CD14-positive monocyte (primary cell): ENCODE measurements around the gene MATK. TPM values are rescaled to one million over a fixed set of nuclear protein-coding genes. Genes with fewer than 3 reads are reported as not detected.
A peak's percentile ranks its signal among the peaks of the same experiment; 100 is the strongest.

Experiments
- DNase-seq, 3 donors: peaks; one replicate each; pipeline ENCODE4 v3.0.0-alpha.2; 2011 to 2022
- H2AFZ ChIP-seq: 2 replicates; pipeline ENCODE4 v1.6.0; 2012; ENCODE audit warnings: mild to moderate bottlenecking, low read depth, low read length, inconsistent platforms; ENCODE audit not compliant: insufficient read depth, poor library complexity, severe bottlenecking
- H3K27ac ChIP-seq, 2 donors: 1 replicate in 1 of 2; 2 replicates in 1 of 2; pipeline ENCODE4 v1.5.1; 2012 to 2013; ENCODE audit warnings: low read length in 2 of 2, control low read depth in 1 of 2, inconsistent platforms in 1 of 2, low read depth in 1 of 2, mild to moderate bottlenecking in 1 of 2
- H3K27me3 ChIP-seq, 2 donors: one replicate each; pipeline versions ENCODE4 v1.6.0 to v1.6.1; 2011 to 2013; ENCODE audit warnings: low read length in 2 of 2; ENCODE audit not compliant: control insufficient read depth in 2 of 2, insufficient read depth in 2 of 2
- H3K36me3 ChIP-seq, 2 donors: replicated peaks in 1 of 2; 1 replicate in 1 of 2; 2 replicates in 1 of 2; pipeline versions ENCODE4 v1.5.1 to v1.6.1; 2012 to 2013; ENCODE audit warnings: low read length in 2 of 2, control low read depth in 1 of 2, inconsistent platforms in 1 of 2, mild to moderate bottlenecking in 1 of 2; ENCODE audit not compliant: insufficient read depth in 2 of 2, control insufficient read depth in 1 of 2
- H3K4me1 ChIP-seq, 2 donors: 1 replicate in 1 of 2; 2 replicates in 1 of 2; pipeline versions ENCODE4 v1.5.1 to v1.6.1; 2012 to 2013; ENCODE audit warnings: low read length in 2 of 2, control low read depth in 1 of 2, inconsistent platforms in 1 of 2, mild to moderate bottlenecking in 1 of 2, moderate library complexity in 1 of 2; ENCODE audit not compliant: insufficient read depth in 2 of 2, control insufficient read depth in 1 of 2
- H3K4me2 ChIP-seq: replicated peaks from 2 replicates; pipeline ENCODE3; 2012; ENCODE audit warnings: low read length, moderate library complexity, mild to moderate bottlenecking; ENCODE audit not compliant: poor library complexity, severe bottlenecking; ENCODE audit errors: extremely low read depth
- H3K4me3 ChIP-seq, 3 experiments: fragments of 200-600 bp in 1 of 3; sonication (generic) in 1 of 3; replicated peaks in 1 of 3; 1 replicate in 2 of 3; 2 replicates in 1 of 3; pipeline ENCODE4 v1.5.1; 2011 to 2013; ENCODE audit warnings: low read length in 3 of 3, mild to moderate bottlenecking in 3 of 3, control low read depth in 2 of 3, low read depth in 2 of 3, inconsistent platforms in 1 of 3, moderate library complexity in 1 of 3
- H3K79me2 ChIP-seq: 2 replicates; pipeline ENCODE4 v1.6.0; 2012; ENCODE audit warnings: mild to moderate bottlenecking, control low read depth, inconsistent platforms, low read length, moderate library complexity; ENCODE audit not compliant: insufficient read depth
- H3K9ac ChIP-seq: 2 replicates; pipeline ENCODE4 v1.6.0; 2017; ENCODE audit warnings: low read length, mild to moderate bottlenecking; ENCODE audit not compliant: insufficient read depth, poor library complexity, severe bottlenecking
- H3K9me3 ChIP-seq, 2 donors: replicated peaks in 1 of 2; 1 replicate in 1 of 2; 2 replicates in 1 of 2; pipeline versions ENCODE4 v1.5.1 to v1.6.1; 2012 to 2013; ENCODE audit warnings: low read length in 2 of 2, control low read depth in 1 of 2; ENCODE audit not compliant: control insufficient read depth in 1 of 2, insufficient read depth in 1 of 2
- H4K20me1 ChIP-seq: 2 replicates; pipeline ENCODE4 v1.6.0; 2012; ENCODE audit warnings: mild to moderate bottlenecking, low read length, control low read depth, moderate library complexity; ENCODE audit not compliant: insufficient read depth
- H3K27ac Mint-ChIP-seq, 7 donors: one replicate each; pipeline ENCODE4 v1.8.0; 2020; ENCODE audit warnings: mild to moderate bottlenecking in 7 of 7, mixed read lengths in 7 of 7, moderate library complexity in 6 of 7, inconsistent platforms in 2 of 7
- H3K27me3 Mint-ChIP-seq, 3 donors: one replicate each; pipeline ENCODE4 v1.8.0; 2021 to 2022; ENCODE audit warnings: low read depth in 3 of 3, mild to moderate bottlenecking in 3 of 3, mixed read lengths in 3 of 3, moderate library complexity in 3 of 3, inconsistent platforms in 1 of 3
- H3K36me3 Mint-ChIP-seq, 2 donors: one replicate each; pipeline ENCODE4 v1.8.0; 2020; ENCODE audit warnings: mixed read lengths in 2 of 2, inconsistent platforms in 1 of 2, mild to moderate bottlenecking in 1 of 2
- H3K4me1 Mint-ChIP-seq: one replicate; pipeline ENCODE4 v1.8.0; 2020; ENCODE audit warnings: mild to moderate bottlenecking, mixed read lengths
- H3K4me3 Mint-ChIP-seq, 2 donors: one replicate each; pipeline ENCODE4 v1.8.0; 2020; ENCODE audit warnings: mild to moderate bottlenecking in 2 of 2, mixed read lengths in 2 of 2, moderate library complexity in 1 of 2
- H3K9me3 Mint-ChIP-seq, 7 donors: one replicate each; pipeline ENCODE4 v1.8.0; 2020 to 2022; ENCODE audit warnings: mixed read lengths in 7 of 7, mild to moderate bottlenecking in 6 of 7, moderate library complexity in 6 of 7, inconsistent platforms in 2 of 7
- WGBS: methylation state at CpG from one replicate; pipeline ENCODE4 v1.1.5; 2013; ENCODE audit warnings: missing lambda C conversion rate; ENCODE audit not compliant: insufficient coverage; 5-methylcytosine and 5-hydroxymethylcytosine counted together
- intact Hi-C, 2 donors: fragments of 100-400 bp; cut with micrococcal nuclease; formaldehyde crosslinking; loops; one replicate each; pipeline versions ENCODE4 v1.15.0 to v1.15.1; 2023
- polyA plus RNA-seq, 3 donors: library from polyadenylated mRNA; depleted of rRNA in 1 of 3; unstranded in 2 of 3; stranded (reverse) in 1 of 3; fragments of 300-500 nt in 2 of 3; fragments of >200 nt in 1 of 3; fragmentation: Illumina TruSeq in 2 of 3; gene quantifications; 1 replicate in 2 of 3; 2 replicates in 1 of 3; pipeline ENCODE4 v1.2.3, GENCODE V29; 2012 to 2021
- TF ChIP-seq, protein P1 (sequence below): fragments of 200-600 bp; IDR thresholded peaks from one replicate; pipeline ENCODE4 v1.8.0; 2022; ENCODE audit warnings: antibody characterized with exemption, mild to moderate bottlenecking

Gene MATK
- polyA plus RNA-seq, 3 donors: 0.20 to 0.44 (median 0.35) TPM

DNA sequence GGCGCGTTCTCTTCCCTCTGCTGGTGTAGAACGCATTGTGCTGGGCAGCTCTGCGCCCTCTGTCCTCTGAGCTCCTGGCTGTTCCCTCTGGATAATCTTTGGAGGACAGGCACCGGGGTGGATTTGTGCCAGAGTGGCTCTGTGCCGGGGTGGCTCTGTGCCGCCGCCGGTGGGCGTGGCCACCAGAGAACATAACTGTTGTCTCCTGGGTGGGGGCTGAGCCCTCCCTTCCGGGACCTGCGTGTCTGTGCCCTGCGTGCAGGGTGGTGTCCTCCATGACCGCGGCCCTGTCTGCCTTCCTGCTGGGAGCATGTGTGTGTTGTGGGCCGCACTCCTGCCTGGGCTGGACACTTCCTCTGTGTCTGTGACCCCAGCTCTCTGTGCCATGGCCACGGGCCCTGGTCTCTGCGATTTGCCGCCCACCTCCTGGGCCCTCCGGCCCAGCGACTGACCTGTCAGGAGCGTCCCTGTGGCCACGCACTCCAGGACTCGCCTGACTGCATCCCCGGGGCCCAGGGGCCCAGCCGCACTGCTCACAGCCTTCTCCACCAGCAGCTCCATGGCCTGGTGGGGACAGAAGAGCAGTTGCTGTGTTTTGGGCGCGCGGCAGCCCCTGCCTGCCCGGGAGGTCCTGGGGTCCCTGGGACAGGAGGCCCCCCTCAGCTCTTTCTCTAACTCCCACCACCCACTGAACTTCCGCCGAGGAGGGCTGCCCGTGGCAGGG lies 22.4 kb upstream of the MATK start:
- Mint-ChIP-seq H3K4me3 (no peak overlapping the region), H3K4me1 (peaks cover 7% of the 10 kb centered on the region), H3K36me3 (no peaks in the 10 kb centered on the region), H3K27ac (peak overlapping the region in 2 of 7 donors; percentile 46 to 50), H3K9me3 (peaks cover 0 to 9% (median 3%) of the 10 kb centered on the region in 7 donors), H3K27me3 (peaks cover 2 to 16% (median 5%) of the 10 kb centered on the region in 3 donors)
- Histone ChIP-seq H2AFZ (no peak overlapping the region), H3K9me3 (peaks cover 7 to 9% of the 10 kb centered on the region in 2 donors), H3K4me1 (peaks cover 8 to 14% of the 10 kb centered on the region in 2 donors), H3K27ac (no peak overlapping the region), H3K36me3 (no peaks in the 10 kb centered on the region), H3K4me3 (no peak overlapping the region), H3K4me2 (no peak overlapping the region), H3K9ac (no peak overlapping the region), H3K79me2 (no peaks in the 10 kb centered on the region), H4K20me1 (no peaks in the 10 kb centered on the region), H3K27me3 (no peaks in the 10 kb centered on the region)
- DNase-seq: no peak
- 97% methylated on average over 28 of the region's 33 CpGs for WGBS
- TF ChIP-seq, protein P1, sequence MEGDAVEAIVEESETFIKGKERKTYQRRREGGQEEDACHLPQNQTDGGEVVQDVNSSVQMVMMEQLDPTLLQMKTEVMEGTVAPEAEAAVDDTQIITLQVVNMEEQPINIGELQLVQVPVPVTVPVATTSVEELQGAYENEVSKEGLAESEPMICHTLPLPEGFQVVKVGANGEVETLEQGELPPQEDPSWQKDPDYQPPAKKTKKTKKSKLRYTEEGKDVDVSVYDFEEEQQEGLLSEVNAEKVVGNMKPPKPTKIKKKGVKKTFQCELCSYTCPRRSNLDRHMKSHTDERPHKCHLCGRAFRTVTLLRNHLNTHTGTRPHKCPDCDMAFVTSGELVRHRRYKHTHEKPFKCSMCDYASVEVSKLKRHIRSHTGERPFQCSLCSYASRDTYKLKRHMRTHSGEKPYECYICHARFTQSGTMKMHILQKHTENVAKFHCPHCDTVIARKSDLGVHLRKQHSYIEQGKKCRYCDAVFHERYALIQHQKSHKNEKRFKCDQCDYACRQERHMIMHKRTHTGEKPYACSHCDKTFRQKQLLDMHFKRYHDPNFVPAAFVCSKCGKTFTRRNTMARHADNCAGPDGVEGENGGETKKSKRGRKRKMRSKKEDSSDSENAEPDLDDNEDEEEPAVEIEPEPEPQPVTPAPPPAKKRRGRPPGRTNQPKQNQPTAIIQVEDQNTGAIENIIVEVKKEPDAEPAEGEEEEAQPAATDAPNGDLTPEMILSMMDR: no peak
- intact Hi-C loops: no loop called here

DNA sequence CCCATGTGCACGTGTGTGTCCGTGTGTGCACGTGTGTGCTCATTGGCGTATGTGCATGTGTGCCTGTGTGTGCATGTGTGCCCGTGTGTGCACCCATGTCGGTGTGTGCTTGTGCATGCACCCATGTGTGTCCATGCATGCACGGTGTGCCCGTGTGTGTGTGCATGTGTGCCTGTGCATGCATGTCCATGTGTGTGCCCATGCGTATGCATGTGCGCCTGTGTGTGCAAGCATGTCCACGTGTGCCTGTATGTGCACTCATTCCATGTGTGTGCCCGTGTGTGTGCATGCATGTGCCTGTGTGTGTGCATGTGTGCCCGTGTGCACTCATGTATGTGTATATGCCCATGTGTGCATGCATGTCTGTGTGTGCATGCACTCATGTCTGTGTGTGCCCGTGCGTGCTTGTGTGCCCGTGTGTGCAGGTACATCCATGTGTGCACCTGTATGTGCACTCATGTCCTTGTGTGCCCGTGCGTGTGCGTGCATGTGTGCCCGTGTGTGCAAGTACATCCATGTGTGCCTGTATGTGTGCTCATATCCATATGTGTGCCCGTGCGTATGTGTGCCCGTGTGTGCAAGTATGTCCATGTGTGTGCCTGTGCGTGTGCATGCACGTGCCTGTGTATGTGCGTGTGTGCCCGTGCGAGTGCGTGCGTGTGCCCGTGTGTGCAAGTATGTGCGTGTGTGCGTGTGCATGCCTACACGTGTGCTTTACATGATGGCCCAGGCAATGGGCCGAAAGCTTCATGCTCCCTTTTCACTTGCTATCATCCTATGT lies 21.6 kb upstream of the MATK start:
- no peak overlapping the region for H3K27ac Mint-ChIP-seq
- Histone ChIP-seq H3K9ac (no peak overlapping the region), H3K4me3 (no peak overlapping the region), H3K27ac (no peak overlapping the region), H2AFZ (no peak overlapping the region), H3K36me3 (no peaks in the 10 kb centered on the region), H4K20me1 (no peaks in the 10 kb centered on the region), H3K4me2 (no peak overlapping the region), H3K27me3 (peaks cover 0 to 3% of the 10 kb centered on the region in 2 donors), H3K4me1 (peaks cover 8% of the 10 kb centered on the region in 2 donors), H3K9me3 (peaks cover 7 to 9% of the 10 kb centered on the region in 2 donors), H3K79me2 (no peaks in the 10 kb centered on the region)
- peaks cover 6% of the 10 kb centered on the region for H3K4me1 Mint-ChIP-seq
- no peak overlapping the region for H3K4me3 Mint-ChIP-seq
- H3K36me3 Mint-ChIP-seq: no peaks in the 10 kb centered on the region
- no peak for DNase-seq
- 97% methylated on average over 35 of the region's 35 CpGs for WGBS
- H3K9me3 Mint-ChIP-seq: peaks cover 0 to 9% (median 3%) of the 10 kb centered on the region in 7 donors
- TF ChIP-seq, protein P1: no peak
- H3K27me3 Mint-ChIP-seq: peaks cover 6 to 21% (median 12%) of the 10 kb centered on the region in 3 donors
- intact Hi-C loops: no loop called here
